Measurements from ENCODE around the gene ILF2.
A peak's percentile ranks its signal among the peaks of the same experiment; 100 is the strongest.

The ILF2 gene

GRCh38 chr1:153627715-153628626 lies 42.8 kb downstream of the ILF2 start, which contains the start of gene S100A1:
Gene S100A1, plus strand, starts transcription at chr1:153628434. Its CDS starts 2,088 bp downstream, at chr1:153630522.
- DNase-seq (ENCODE audit: low spot score) = no peak

GRCh38 chr1:153626904-153627714 lies 43.7 kb downstream of the ILF2 start, which contains the start of gene S100A13:
Gene S100A13, minus strand, starts transcription at chr1:153627505. Its CDS starts 1,033 bp downstream, at chr1:153626472.
- peak; percentile 94 for DNase-seq (ENCODE audit: low spot score)

- DNase-seq (ENCODE audit: low spot score) = no peak
Measured at GRCh38 chr1:153626477-153626903, 44.3 kb downstream of the ILF2 start.

- DNase-seq (ENCODE audit: low spot score) = no peak
Measured at GRCh38 chr1:153624965-153625611, 45.7 kb downstream of the ILF2 start.

DNA sequence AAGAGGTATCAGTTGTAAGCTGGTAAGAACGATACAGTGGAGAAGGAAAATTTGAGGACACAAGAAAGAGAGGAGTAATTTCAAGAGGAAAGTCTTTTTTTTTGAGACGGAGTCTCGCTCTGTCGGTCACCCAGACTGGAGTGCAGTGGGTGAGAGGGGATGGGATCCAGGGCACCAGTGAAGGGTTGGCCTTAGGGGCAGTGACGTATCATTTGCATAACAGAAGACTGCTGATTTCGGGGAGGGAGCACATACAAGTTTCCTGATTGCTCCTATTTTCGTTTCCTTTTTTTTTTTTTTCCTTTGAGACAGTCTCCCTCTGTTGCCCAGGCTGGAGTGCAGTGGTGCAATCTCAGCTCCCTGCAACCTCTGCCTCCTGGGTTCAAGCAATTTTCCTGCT lies 47.7 kb downstream of the ILF2 start:
- DNase-seq (ENCODE audit: low spot score) = no peak

DNA sequence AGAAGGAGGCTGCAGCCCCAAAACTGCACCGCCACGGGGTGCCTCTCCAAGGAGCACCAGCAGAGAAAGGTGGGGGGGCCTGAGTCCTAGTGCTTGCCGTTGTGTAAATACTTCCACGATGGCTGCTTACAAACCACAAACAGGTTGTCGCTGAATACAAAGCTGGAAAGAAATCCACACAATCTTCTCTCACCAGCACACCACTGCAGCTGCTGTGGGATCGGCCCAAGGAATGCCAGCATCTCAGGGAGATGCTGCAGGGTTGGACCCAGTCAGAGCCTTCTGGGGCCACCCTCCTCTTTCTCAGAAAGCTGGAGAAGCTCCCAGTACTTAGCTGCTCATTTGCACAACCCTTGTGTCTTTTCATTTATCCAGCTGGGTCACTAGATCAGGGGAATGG lies 51.6 kb downstream of the ILF2 start:
- DNase-seq (ENCODE audit: low spot score) = no peak

DNA sequence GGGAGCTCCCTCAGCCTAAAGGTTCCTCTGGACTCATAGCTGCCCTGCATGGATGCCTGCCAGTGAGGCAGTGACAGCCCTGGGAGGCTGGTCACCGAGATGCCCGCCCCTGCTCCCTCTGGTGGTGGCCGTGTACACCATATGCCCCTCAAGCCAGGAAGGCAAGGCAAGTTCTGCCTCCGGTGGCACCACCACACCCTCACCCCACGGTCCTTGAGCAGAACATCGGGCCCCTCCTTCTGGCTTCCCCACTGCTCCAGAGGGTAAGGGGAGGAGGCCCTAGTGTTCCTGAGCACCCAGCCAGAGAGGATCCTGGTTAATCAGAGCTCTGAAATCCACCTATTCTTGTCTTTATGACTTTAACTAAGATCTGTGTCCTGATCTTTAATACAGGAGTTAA lies 53.1 kb downstream of the ILF2 start:
- peak; percentile 80 for DNase-seq (ENCODE audit: low spot score)

GRCh38 chr1:153616917-153617311 lies 53.9 kb downstream of the ILF2 start:
- no peak for DNase-seq (ENCODE audit: low spot score)

GRCh38 chr1:153616144-153616916 lies 54.5 kb downstream of the ILF2 start, which contains the start of gene S100A14:
Gene S100A14, minus strand, starts transcription at chr1:153616325. Its CDS starts 467 bp downstream, at chr1:153615858.
- peak; percentile 42 for DNase-seq (ENCODE audit: low spot score)

GRCh38 chr1:153615406-153615805 lies 55.4 kb downstream of the ILF2 start:
- DNase-seq (ENCODE audit: low spot score) = no peak

GRCh38 chr1:153614906-153615305 lies 55.9 kb downstream of the ILF2 start:
- DNase-seq (ENCODE audit: low spot score) = no peak

GRCh38 chr1:153614189-153614900 lies 56.4 kb downstream of the ILF2 start:
- DNase-seq (ENCODE audit: low spot score) = no peak

- no peak for DNase-seq (ENCODE audit: low spot score)
Measured at GRCh38 chr1:153613406-153613805, 57.4 kb downstream of the ILF2 start.

GRCh38 chr1:153612755-153613331 lies 58.0 kb downstream of the ILF2 start, which contains the start of gene S100A16:
Gene S100A16, minus strand, starts transcription at chr1:153613137. Its CDS starts 4,986 bp downstream, at chr1:153608151.
- peak; percentile 86 for DNase-seq (ENCODE audit: low spot score)

GRCh38 chr1:153612111-153612754 lies 58.6 kb downstream of the ILF2 start:
- no peak for DNase-seq (ENCODE audit: low spot score)

All from iPS-NIHi11 (cell line).